HepG2 (cell line): ENCODE measurements around the gene KLHL3. TPM values are rescaled to one million over a fixed set of nuclear protein-coding genes. Genes with fewer than 3 reads are reported as not detected.

Experiments
- ARNT2 ChIP-seq: sonication (generic); formaldehyde crosslinking; IDR thresholded peaks from 2 replicates; pipeline ENCODE4 v1.8.0; 2022; ENCODE audit warnings: mild to moderate bottlenecking, low read depth, missing genetic modification reagents, moderate library complexity
- EHMT2 ChIP-seq: fragments of 200-600 bp; sonication (generic); IDR thresholded peaks from 2 replicates; pipeline ENCODE4 v1.7.0; 2017; ENCODE audit warnings: antibody characterized with exemption, low read depth, low read length, borderline replicate concordance
- ELK4 ChIP-seq: sonication (generic); formaldehyde crosslinking; IDR thresholded peaks from 2 replicates; pipeline ENCODE4 v1.9.0; 2021; ENCODE audit warnings: missing genetic modification reagents, borderline replicate concordance
- FOXK2 ChIP-seq: fragments of 450-650 bp; IDR thresholded peaks from 2 replicates; pipeline ENCODE4 v1.6.1; 2016
- IKZF1 ChIP-seq: fragments of 450-650 bp; IDR thresholded peaks from 2 replicates; pipeline ENCODE4 v1.7.1; 2016
- IKZF5 ChIP-seq: IDR thresholded peaks from 2 replicates; pipeline ENCODE4 v1.6.1; 2018; ENCODE audit warnings: missing genetic modification reagents, mild to moderate bottlenecking, missing compliant biosample characterization
- JDP2 ChIP-seq: sonication (generic); formaldehyde crosslinking; IDR thresholded peaks from 2 replicates; pipeline ENCODE4 v1.8.1; 2022; ENCODE audit warnings: missing genetic modification reagents, borderline replicate concordance
- KLF9 ChIP-seq: IDR thresholded peaks from 2 replicates; pipeline ENCODE4 v1.6.1; 2016; ENCODE audit warnings: low read depth
- PITX1 ChIP-seq: sonication (generic); formaldehyde crosslinking; IDR thresholded peaks from 2 replicates; pipeline ENCODE4 v1.5.1; 2020; ENCODE audit warnings: mild to moderate bottlenecking, missing genetic modification reagents
- SMARCE1 ChIP-seq: fragments of 450-650 bp; IDR thresholded peaks from 2 replicates; pipeline ENCODE4 v1.6.1; 2017; ENCODE audit warnings: borderline replicate concordance
- SMC3 ChIP-seq: IDR thresholded peaks from 2 replicates; pipeline ENCODE4 v1.6.1; 2011; ENCODE audit warnings: low read length, improper control_type of control experiment
- STAG1 ChIP-seq: sonication (generic); formaldehyde crosslinking; IDR thresholded peaks from 2 replicates; pipeline ENCODE4 v1.4.0; 2020; ENCODE audit warnings: missing genetic modification reagents
- TAF1 ChIP-seq: sonication (generic); formaldehyde crosslinking; IDR thresholded peaks from 2 replicates; pipeline ENCODE4 v1.4.0; 2020; ENCODE audit warnings: missing genetic modification reagents
- TBX2 ChIP-seq: sonication (generic); formaldehyde crosslinking; IDR thresholded peaks from 2 replicates; pipeline ENCODE4 v1.5.0; 2020; ENCODE audit warnings: missing genetic modification reagents, mild to moderate bottlenecking, borderline replicate concordance
- UBTF ChIP-seq: sonication (generic); formaldehyde crosslinking; IDR thresholded peaks from 2 replicates; pipeline ENCODE4 v1.4.0; 2020; ENCODE audit warnings: mild to moderate bottlenecking, missing genetic modification reagents
- ZKSCAN8 ChIP-seq: IDR thresholded peaks from 2 replicates; pipeline ENCODE4 v1.6.1; 2016; ENCODE audit warnings: borderline replicate concordance, missing genetic modification reagents, missing compliant biosample characterization
- ZNF180 ChIP-seq: sonication (generic); formaldehyde crosslinking; IDR thresholded peaks from 2 replicates; pipeline ENCODE4 v1.4.0; 2020; ENCODE audit warnings: low read depth, missing genetic modification reagents, borderline replicate concordance
- ZNF263 ChIP-seq: sonication (generic); formaldehyde crosslinking; IDR thresholded peaks from 2 replicates; pipeline ENCODE4 v1.4.0; 2020; ENCODE audit warnings: missing genetic modification reagents
- ZNF331 ChIP-seq: sonication (generic); formaldehyde crosslinking; IDR thresholded peaks from 2 replicates; pipeline ENCODE4 v1.4.0; 2020; ENCODE audit warnings: missing genetic modification reagents
- ZNF558 ChIP-seq: sonication (generic); formaldehyde crosslinking; IDR thresholded peaks from 2 replicates; pipeline ENCODE4 v1.9.0; 2022; ENCODE audit warnings: mild to moderate bottlenecking, missing genetic modification reagents, borderline replicate concordance
- ZNF615 ChIP-seq: sonication (generic); formaldehyde crosslinking; IDR thresholded peaks from 2 replicates; pipeline ENCODE4 v1.5.0; 2020; ENCODE audit warnings: mild to moderate bottlenecking, missing genetic modification reagents, borderline replicate concordance
- ZNF616 ChIP-seq: sonication (generic); formaldehyde crosslinking; IDR thresholded peaks from 2 replicates; pipeline ENCODE4 v1.5.0; 2020; ENCODE audit warnings: low read depth, mild to moderate bottlenecking, missing genetic modification reagents
- ZNF775 ChIP-seq: sonication (generic); formaldehyde crosslinking; IDR thresholded peaks from 2 replicates; pipeline ENCODE4 v1.4.0; 2020; ENCODE audit warnings: missing genetic modification reagents, mild to moderate bottlenecking, moderate library complexity, borderline replicate concordance
- ZNF777 ChIP-seq: sonication (generic); formaldehyde crosslinking; IDR thresholded peaks from 2 replicates; pipeline ENCODE4 v1.4.0; 2020; ENCODE audit warnings: missing genetic modification reagents
- polyA plus RNA-seq, 8 experiments: library from polyadenylated mRNA; depleted of rRNA in 3 of 8; stranded (reverse) in 7 of 8; unstranded in 1 of 8; fragments of >200 nt; fragmentation: Illumina TruSeq in 4 of 8; extraction: Trizol in 4 of 8; gene quantifications; 2 replicates each; pipeline versions ENCODE4 v1.2.1 to v1.2.3, GENCODE V29; 2011 to 2016; ENCODE audit warnings: low read depth in 4 of 8, missing spikeins in 1 of 8, mixed read lengths in 1 of 8; ENCODE audit not compliant: insufficient read depth in 1 of 8
- total RNA-seq, 5 experiments: library from RNA; depleted of rRNA; stranded (reverse); fragments of >200 nt; fragmentation: Illumina TruSeq; extraction: Trizol; gene quantifications; 2 replicates each; pipeline ENCODE4 v1.2.3, GENCODE V29; 2016; ENCODE audit warnings: low read depth in 1 of 5
- TF ChIP-seq, protein P1 (sequence below): sonication (generic); formaldehyde crosslinking; conservative IDR thresholded peaks from 2 replicates; pipeline ENCODE4 v1.4.0; 2020; ENCODE audit warnings: missing genetic modification reagents
- TF ChIP-seq, protein P2 (sequence below): sonication (generic); formaldehyde crosslinking; IDR thresholded peaks from 2 replicates; pipeline ENCODE4 v1.5.0; 2020; ENCODE audit warnings: missing genetic modification reagents

Gene KLHL3
- total and polyA plus RNA-seq, 2 of the 13 experiments (the other 11 are each of a cell fraction or from before 2014, with no cell fraction given): 0.02 to 0.08 TPM

- peak; percentile 94 for TF ChIP-seq SMC3
- no peak for TF ChIP-seq ZNF616 (CRISPR knock-in tag)
- TF ChIP-seq ZNF615 (CRISPR knock-in tag): no peak
- no peak for TF ChIP-seq ZNF558 (CRISPR knock-in tag)
- TF ChIP-seq STAG1 (CRISPR knock-in tag): peak; percentile 76
- no peak for TF ChIP-seq ZNF331
- no peak for TF ChIP-seq PITX1 (CRISPR knock-in tag)
- TF ChIP-seq ARNT2: no peak
- TF ChIP-seq ELK4 (CRISPR knock-in tag): no peak
- no peak for TF ChIP-seq EHMT2
- TF ChIP-seq ZNF263 (CRISPR knock-in tag): no peak
- TF ChIP-seq SMARCE1: no peak
- TF ChIP-seq ZNF180: no peak
- TF ChIP-seq TAF1: no peak
- no peak for TF ChIP-seq UBTF (CRISPR knock-in tag)
- TF ChIP-seq ZNF775 (CRISPR knock-in tag): no peak
- TF ChIP-seq IKZF5 (CRISPR knock-in tag): no peak
- no peak for TF ChIP-seq TBX2 (CRISPR knock-in tag)
- no peak for TF ChIP-seq IKZF1
- TF ChIP-seq, protein P1, sequence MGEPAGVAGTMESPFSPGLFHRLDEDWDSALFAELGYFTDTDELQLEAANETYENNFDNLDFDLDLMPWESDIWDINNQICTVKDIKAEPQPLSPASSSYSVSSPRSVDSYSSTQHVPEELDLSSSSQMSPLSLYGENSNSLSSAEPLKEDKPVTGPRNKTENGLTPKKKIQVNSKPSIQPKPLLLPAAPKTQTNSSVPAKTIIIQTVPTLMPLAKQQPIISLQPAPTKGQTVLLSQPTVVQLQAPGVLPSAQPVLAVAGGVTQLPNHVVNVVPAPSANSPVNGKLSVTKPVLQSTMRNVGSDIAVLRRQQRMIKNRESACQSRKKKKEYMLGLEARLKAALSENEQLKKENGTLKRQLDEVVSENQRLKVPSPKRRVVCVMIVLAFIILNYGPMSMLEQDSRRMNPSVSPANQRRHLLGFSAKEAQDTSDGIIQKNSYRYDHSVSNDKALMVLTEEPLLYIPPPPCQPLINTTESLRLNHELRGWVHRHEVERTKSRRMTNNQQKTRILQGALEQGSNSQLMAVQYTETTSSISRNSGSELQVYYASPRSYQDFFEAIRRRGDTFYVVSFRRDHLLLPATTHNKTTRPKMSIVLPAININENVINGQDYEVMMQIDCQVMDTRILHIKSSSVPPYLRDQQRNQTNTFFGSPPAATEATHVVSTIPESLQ (CRISPR knock-in tag): no peak
- TF ChIP-seq, protein P2, sequence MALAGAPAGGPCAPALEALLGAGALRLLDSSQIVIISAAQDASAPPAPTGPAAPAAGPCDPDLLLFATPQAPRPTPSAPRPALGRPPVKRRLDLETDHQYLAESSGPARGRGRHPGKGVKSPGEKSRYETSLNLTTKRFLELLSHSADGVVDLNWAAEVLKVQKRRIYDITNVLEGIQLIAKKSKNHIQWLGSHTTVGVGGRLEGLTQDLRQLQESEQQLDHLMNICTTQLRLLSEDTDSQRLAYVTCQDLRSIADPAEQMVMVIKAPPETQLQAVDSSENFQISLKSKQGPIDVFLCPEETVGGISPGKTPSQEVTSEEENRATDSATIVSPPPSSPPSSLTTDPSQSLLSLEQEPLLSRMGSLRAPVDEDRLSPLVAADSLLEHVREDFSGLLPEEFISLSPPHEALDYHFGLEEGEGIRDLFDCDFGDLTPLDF (CRISPR knock-in tag): no peak
- TF ChIP-seq ZKSCAN8 (CRISPR knock-in tag): no peak
- no peak for TF ChIP-seq ZNF777 (CRISPR knock-in tag)
- TF ChIP-seq FOXK2: no peak
- TF ChIP-seq KLF9 (CRISPR knock-in tag): no peak
- TF ChIP-seq JDP2 (CRISPR knock-in tag): no peak
These were observed 75.5 kb downstream of the KLHL3 start (continued) for GRCh38 chr5:137660349-137660817.
